NCI-H1417 treated with DMSO at 0.1 percent for 48 hours (cell line): ENCODE measurements around the gene DCXR.

ENCODE experiments used
- DNase-seq: peaks from one replicate; lab custom pipeline; 2025; lab: John Stamatoyannopoulos, UW

The DCXR gene

DNA sequence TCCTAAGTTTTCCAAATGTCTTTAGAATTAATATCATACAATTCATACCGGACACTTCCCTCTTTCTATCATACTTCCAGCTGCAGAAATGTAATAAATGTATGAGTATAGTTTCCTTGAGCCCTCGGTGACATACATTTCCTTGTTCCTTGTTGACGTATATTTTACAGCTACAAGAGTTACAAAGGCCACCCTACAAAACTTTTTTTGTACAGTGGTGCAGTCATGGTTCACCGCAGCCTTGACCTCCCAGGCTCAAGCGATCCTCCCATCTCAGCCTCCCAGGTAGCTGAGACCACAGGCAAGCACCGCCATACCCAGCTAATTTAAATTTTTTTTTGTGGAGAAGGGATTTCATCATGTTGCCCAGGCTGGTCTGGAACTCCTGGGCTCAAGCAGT, 35.3 kb upstream of the DCXR start:
- no peak for DNase-seq

DNA sequence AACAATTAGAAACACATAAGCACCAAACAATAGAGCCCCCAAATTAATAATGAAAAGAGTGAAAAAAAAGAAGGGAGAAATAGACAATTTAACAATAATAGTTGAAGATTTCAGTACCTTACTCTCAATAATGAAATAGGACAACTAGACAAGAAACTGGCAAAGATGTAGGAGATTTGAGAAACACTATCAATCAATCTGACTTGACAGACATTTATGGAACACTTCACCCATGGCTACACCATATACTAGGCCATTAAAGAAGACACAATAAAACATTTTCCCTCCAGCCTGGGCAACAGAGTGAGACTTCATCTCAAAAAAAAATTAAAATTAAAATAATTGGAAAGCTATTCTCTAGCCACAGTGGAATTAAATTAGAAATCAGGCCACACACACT, 33.1 kb upstream of the DCXR start:
- DNase-seq, result no peak

DNA sequence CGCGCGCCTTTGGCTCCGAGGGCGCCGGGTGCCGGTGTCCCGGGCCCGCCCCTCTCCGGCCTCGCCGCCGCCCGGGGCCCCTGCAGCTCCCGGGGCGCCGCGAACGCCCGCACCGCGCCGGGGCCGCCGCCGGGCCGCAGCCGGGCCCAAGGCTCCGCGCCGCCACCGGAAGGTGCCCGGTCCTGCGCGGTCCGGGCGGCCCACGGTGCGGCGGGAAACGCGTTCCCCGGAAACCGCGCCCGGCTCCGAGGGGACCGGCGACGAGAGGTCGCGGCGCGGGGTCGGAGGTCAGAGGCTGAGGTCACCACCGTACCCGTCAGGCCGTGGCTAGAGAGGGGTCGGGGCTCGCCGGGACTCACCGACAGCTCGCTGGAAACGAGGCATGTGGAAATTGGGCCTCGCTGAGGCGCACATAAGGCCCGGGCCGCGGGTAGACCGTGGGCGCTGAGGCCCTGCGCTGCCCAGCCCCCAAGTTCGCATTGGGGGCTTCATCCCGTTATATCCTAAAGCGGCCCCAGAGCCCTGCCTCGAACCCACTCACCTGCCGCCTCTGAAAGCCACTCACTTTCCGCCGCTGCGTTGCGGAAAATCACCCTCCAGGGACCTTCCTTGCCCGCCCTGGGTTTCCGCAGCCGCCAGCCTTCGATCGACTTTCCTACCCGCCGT, 28.3 kb upstream of the DCXR start, which contains the start of gene DUS1L:
TSS of gene DUS1L (minus strand) at position 167 of the 666 bp plus-strand sequence. CDS start 745 bp downstream, outside the sequence.
- DNase-seq, result no peak

DNA sequence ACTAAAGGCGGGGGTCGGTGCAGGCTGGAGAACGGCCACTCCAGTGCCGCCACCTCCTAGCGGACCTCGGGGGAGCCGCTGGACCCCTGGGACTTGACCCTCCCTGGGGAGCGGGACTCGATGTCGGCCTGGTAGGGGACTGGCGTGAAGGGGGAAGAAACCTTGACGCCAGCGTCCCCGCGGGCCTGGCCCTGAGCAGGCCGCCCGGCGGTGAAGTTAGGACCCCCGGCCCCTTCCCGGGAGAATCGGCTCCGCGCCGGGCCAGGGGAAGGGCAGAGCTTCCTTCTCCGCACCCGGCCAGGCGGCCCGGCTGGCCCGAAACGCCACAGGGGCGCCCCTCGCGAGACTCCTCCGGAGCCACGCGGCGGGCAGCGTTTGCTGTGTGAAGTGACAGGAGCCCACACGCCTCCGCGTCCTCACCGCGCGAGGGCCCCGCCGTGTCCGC, 27.7 kb upstream of the DCXR start:
- no peak for DNase-seq

- no peak for DNase-seq
Observed at GRCh38 chr17:82064433-82065192, 27.1 kb upstream of the DCXR start.

DNA sequence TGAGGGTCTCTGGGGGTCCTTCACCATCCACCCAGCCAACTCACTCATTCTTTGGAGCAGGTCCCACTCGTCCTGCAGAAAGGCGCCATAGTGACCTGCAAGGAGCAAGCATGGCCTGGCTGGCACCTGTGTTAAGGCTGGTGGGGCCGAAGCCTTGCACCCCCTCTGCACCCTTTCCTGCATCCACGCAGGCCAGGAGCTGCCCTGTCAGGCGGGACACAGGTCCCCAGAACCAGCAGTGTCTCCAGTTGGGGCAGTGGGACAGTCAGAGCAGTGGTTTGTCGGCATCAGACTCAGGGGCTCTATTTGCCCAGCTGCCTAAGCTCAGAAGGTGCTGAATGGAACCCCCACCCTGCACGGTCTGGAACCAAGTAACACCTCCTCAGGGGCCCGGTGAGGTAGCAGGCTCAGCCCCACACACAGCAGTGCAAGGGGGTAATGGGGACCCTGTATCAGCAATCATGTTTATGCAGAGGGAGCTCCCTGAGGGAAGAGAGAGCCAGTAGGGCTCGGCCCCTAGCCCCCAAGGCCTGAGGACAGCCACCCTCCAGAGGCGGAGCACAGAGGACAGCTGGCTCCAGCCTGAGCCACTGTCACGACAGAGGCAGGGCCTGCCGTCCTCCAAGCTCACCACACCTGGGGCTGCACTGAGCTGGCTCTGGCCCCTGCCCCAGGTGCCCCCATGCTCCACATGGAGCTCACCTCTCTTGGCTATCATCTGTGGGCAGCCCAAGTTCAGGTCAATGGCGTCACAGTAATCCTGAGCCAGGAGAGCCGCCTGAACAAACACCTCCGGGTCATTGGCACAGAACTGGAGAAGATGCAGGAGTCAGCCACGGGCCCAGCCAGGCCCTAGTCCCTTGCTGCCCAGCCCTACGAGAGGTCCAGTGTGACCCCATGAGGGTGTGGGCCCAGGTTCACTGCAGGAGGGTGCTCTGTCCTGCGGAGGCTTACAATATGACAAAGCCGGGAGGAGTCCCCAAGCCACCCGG, 26.2 kb upstream of the DCXR start:
- no peak for DNase-seq

DNA sequence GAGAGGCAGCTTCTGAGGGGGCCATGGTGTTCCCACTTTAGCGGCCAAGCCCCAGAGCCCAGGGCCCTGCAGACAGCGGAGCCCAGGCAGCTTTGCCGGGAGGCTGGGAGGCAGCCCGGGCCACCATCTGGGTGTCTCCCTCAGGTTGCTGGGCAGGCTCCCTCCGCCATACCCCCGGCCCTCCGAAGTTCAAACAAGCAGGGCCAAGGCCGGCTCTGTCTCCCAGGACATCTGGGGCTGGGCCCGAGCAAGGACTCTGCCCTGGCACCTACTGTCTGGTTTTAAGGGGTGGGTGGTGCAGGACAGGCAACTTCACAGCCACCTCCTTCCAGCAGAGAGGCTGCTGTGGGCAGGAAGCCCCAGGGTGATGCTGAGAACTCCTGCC, 25.5 kb upstream of the DCXR start:
- DNase-seq, result no peak

GRCh38 chr17:82062076-82062983, 24.8 kb upstream of the DCXR start:
- DNase-seq, result no peak

- no peak for DNase-seq
Observed at GRCh38 chr17:82061047-82061925, 23.8 kb upstream of the DCXR start.

DNA sequence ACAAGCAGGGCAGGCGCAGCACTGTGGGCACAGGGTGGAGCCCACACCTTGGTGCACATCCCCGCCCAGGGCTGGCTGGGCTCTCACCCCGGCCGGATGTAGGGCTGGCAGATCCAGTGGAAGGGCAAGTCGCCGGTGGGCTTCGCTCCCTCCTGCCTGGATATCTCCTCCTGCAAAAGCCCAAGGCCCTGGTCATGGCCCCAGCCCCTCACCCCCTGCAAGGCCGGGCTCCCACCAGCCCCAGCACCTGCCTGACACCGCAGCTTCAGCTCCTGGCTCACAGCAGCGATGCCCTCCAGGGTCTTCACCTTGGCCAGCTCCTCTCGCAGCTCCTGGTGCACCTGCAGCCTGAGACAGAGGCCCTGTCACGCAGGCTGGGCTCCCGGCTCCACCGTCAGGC, 23.1 kb upstream of the DCXR start:
- no peak for DNase-seq

- no peak for DNase-seq
Observed at GRCh38 chr17:82060001-82060380, 22.5 kb upstream of the DCXR start.

- no peak for DNase-seq
Observed at GRCh38 chr17:82059272-82060000, 21.9 kb upstream of the DCXR start.

- DNase-seq, result no peak
Observed at GRCh38 chr17:82058855-82059249, 21.4 kb upstream of the DCXR start.

DNA sequence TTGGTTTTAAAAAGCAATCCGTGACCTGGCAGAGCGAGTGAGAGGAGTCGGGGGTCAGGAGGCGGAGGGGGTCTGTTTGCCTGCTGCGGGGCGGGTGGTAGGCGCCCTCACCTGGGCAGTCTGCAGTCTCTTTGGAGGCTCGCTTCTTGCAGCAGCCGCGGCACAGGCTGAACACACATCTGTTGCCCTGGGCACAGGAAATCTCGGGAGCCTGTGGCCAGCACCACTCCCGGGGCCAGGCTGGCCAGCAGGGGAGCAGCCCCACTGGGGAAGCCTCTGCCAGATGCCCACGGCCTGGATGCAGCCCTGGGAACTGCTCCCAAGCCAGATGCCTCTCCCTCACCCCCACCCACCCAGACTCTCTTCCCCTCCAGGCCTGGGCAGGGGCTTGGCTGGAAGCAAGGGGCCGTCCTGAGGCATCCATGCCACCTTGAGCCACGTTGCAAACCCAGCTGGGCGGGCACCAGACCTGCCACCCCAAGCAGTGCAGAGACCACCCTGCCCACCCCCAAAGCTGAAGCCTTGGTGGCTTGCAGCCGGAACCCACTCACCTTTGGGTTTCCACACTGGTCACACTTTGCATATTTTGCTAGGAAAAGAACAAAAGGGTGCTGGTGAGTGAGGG, 20.8 kb upstream of the DCXR start:
- DNase-seq, result no peak

DNA sequence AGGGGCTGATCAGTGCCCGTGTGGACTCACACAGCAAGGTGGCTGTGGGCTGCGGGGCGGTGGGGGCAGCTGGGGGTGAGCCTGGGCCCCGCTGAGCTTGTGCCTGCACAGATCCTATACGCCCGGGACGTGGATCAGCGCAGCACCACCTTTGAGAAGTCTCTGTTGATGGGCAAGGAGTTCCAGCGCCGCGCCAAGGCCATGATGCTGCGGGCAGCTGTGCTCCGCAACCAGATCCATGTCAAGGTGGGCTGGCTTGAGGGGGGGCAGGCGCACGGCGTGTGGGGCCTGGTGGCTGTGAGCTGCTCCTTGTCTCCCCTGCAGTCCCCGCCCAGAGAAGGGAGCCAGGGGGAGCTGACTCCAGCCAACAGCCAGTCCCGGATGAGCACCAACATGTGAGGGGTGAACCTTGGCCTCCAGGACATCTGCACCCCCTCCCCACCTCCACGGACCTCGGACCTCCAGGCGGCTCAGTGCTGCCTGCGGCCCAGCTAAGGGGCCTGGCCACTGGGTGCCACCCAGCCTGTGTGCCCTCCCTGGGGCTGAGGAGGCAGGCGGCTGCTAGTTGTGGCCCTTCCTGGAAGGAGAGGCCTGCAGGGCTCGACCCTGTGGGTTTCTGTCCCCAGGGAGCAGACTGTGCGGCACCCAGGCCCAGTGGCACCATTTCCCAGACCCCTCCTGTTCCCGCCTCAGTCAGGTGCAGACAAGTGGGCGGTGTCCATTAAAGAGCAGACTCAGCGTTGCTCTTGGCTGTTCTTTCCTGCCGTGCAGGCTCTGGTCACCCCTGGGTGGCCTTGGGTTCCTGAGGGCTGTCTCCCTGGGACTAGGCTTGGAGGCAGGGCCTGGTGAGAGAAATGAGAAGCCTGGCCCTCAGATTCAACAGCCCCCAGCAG, 19.5 kb upstream of the DCXR start:
- no peak for DNase-seq

DNA sequence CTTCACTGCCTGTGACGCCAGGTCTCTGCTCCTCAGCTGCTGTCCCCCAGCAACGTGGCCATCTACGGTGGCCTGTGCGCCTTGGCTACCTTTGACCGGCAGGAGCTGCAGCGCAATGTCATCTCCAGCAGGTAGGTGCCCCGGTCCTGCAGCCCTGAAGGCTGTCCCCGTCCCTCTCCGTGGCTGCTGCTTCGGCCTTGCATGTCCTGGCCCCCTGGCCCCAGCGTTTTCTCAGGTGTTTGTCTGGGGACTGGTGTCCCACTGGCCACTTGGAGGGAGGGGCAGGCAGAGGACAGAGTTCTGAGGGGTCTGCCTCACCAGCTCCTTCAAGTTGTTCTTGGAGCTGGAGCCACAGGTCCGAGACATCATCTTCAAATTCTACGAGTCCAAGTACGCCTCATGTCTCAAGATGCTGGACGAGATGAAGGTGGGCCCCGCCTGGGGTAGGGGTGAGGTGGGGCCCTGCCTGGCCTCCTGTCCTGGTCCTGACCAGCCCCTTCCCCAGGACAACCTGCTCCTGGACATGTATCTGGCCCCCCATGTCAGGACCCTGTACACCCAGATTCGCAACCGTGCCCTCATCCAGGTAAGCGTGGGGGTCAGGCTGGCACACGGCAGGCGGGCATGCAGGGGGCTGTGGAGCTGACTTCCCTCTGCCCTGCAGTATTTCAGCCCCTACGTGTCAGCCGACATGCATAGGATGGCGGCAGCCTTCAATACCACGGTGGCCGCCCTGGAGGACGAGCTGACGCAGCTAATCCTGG, 18.6 kb upstream of the DCXR start:
- DNase-seq, result no peak
